HG03558 (cell line): ENCODE data around the gene CNN3.
"Not testable (repeated sequence)": the region's sequence is repeated elsewhere in the genome, so short reads cannot be mapped to it uniquely, and the experiment has no call there.

Experiments used
- ATAC-seq: cut with Tn5 transposase; IDR thresholded peaks from one replicate; pipeline ENCODE4 v1.9.1; 2021; ENCODE audit warnings: moderate number of reproducible peaks; ENCODE audit not compliant: unreplicated experiment; ENCODE audit errors: extremely low read depth

The CNN3 gene

DNA sequence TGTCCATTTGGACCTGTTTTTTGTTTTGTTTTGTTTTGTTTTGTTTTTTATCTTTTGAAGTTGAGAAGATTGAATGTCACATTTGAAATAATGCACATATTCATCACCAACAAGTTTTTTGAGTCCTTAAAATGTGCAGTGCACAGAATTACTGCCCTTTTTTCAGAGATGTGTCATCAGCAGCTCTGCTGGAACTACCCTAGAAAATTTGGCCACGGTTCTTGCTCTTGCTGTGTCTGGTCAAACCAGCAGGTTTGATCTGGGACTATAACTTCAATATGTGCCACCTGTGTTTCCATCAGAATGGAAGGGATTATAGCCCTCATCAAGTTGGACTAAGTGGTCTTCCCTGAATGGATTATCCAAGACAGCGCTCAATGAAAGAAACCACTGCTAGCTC is 24.1 kb upstream of the CNN3 start:
- ATAC-seq, result no peak

DNA sequence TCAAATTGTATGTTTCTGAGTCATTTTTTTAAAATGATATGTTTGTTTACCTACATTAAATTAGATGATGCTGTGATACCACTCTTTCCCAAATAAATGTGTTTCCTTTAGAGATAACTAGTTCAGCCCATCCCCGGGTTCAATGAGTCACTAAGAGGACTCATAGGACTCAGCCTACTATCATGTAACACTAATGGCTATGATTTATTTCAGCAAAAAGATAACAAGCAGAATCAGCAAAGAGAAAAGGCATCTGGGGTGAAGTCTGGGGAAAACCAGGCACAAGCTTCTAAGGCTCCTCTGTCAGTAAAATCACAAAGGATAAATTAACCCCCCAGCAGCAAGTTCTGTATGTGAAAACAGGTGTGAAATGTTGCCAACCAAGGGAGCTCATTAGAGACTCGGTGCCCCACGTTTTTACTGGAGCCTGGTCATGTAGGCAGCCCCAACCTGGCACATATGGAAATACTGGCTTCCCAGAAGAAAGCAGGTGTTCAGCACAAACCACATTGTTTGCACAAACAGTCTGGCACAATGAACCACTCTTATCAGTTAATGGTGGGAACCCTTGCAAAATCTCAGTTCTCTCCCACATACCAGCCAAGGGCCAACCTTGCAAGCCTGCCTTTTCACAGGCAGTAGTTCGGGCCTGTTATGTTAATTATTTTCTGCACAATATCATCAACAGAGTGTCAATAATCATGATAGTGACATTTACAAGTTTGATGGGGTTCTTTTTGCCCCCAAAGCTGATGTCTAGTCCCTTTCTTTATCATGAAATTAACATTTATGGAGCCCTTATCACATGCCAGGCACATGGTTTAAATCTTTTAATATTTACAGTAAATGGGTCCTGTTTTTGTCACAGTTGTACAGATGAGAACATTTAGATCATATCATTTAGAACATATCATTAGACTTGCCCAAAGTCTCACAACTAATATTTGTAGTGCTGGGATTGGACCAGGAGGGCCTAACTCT is 23.1 kb upstream of the CNN3 start:
- no peak for ATAC-seq

DNA sequence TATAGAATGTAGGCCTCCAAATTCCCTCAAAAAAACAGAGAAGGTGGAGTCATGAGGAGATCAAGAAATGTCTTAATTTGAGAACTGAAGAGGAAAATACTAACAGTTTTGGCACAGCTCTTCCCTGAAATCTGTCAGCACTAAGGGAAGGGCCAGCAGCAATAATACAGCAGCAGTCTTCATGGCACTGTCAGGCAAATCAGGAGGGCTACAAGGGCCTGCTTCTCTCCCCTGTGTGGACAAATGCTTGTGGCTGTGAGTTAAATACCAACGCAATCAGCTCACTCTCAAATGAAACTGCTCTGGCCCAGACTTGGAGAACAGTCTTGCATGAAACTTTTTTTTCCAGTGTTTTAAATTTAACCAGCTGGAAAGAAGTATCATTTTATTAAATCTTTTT is 20.5 kb upstream of the CNN3 start:
- no peak for ATAC-seq

DNA sequence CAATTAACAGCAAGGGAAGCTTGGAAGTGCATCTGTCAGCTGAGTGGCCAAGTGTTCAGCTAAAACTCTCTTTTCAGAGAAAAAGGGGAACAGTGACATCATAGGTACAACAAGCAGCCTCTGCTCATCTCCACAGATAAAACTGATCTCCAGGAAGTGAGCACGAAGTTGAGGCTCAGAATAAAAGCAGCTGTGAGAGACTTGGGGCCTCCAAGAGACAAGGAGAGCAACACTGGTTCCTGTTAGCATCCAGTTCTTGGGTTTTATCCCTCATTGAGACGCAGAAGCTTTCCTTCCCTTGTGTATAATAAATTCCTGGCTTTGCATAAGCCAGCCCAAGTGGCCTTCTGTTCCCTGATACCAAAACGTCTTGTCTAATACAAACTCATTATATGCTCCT is 20.0 kb upstream of the CNN3 start:
- no peak for ATAC-seq

DNA sequence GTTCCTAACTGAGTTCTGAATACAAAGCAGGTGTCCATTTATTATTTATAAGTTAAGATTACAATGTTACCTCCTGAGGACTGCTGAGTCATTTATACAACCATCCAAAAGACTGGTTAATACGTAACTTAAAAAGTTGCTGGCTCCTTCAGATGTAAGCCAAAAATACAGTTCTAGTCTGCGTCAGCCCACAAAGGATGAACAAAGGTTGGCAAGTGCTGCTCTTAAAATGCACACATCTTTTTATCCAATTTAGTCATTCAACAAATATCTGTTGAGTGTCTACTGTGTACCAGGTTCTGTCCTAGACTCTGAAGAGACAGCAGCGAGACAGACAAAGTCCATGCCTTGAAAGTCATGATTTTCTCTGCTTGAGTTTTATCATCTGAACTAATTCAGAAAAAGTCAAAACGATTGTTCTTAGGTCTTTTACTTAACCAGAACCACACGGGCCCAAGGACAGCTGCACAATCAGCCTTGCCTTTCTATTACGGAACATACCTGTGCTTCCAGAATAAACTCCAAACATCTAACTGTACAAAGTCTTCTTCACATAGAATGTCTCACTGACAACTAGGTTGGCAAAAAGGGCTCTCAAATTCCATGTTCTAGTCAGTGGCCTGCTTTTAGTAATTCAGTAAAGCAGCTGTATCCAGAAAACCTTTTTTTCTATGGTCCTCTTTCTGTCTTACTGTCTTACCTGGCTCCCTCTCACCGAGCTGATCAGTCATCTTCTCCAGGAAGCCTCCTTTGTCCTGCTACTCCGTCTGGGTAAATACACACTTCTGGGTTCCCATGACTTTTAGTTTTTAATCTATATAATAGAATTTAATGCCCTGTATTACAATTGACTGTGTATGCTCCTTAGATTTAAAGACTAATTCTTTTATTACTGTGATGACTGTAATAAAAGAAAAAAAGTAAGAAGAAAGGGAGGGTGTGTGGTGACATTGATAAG is 15.5 kb upstream of the CNN3 start:
- ATAC-seq, result no peak

DNA sequence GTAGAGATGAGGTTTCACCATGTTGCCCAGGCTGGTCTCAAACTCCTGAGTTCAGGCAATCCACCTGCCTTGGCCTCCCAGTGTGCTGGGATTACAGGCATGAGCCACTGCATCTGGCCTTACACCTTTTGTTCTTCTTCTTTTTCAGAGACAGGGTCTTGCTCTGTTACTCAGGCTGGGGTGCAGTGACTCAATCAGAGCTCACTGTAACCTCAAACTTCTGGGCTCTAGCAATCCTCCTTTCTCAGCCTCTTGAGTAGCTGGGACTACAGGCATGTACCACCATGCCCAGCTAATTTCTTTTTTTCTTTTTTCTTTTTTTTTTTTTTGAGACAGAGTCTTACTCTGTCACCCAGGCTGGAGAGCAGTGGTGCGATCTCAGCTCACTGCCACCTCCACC is 14.6 kb upstream of the CNN3 start:
- ATAC-seq, result not testable (repeated sequence)

DNA sequence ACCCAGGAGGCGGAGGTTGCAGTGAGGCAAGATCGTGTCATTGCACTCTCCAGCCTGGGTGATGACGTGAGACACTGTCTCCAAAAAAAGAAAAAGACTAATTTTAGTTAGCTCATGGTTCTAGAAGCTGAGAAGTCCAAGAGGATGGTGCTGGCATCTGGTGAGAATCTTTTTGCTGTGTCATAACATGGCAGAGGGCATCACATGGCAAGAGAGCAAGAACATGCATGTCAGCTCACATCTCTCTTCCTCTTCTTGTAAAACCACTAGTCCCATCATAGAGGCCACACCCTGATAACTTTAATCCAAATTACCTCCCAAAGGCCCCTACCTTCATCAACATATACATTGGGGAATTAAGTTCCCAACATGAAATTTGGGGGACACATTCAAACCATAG is 13.8 kb upstream of the CNN3 start:
- no peak for ATAC-seq

DNA sequence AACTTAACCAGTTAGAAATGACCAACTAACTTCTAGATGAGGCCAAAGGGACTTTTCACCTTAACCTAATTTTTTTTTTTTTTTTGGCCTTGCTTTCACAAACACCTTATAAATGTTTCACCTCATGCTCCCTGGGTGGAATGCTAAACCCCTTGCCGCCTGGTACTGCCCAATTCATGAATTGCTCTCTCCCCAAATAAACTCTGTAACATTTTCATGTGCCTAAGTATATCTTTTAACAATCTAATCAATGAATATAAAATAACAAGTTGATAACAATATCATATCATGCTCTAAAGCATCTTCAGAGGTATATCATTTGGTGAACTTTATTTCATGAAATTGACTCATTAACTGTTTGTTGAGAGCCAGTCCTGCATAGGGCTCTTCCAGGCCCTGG is 10.9 kb upstream of the CNN3 start:
- ATAC-seq, result no peak

DNA sequence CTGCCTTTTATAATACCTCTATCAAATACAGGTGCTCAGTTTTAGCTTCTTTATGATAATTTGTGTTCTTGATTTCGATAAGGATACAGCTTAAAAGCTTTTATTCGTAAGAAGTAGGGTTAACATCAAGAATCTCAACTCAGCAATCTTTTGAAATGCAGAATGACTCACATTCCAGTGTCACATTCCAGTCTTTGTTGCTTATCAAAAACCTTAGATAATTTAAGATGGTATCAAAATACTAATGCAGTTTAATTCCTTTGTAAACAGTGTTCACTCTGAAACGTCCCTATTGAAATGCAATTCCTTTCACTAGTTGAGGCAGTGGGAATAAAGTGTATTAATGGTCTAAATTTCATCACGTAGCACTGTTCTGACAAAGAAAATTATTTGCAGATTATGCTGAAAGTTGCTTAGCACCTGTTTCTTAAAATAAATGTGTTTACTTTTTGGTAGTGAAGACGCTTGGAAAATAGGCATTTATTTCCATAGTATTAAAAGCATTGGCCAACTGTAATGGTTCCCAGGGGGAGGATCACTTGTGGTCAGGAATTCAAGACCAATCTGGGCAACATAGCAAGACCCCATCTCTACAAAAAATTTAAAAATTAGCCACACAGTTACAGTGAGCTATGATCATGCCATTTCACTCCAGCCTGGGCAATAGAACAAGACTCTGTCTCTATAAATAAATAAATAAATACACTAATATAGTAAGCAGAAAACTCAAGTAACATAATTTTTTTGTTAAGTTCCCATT is 10.1 kb upstream of the CNN3 start:
- no peak for ATAC-seq

DNA sequence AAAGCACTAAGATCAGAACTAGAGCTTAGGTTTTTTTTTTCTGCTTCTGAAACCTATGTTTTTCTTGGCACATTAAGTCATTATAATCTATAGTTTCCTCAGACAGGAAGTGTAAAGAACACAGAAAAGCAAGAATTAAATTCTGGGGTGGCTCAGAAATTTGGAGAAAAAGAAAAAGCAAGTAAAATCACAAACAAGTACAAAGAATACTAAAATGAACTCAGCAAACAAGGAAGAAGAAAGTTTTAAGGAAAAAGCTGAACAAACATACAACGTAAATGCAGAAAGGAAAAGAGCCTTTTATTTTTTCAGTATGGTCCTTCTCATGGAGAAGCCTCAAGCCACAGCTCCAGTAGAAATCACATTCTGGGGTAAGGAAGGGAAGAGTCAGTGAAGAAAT is 8.6 kb upstream of the CNN3 start:
- ATAC-seq, result no peak

DNA sequence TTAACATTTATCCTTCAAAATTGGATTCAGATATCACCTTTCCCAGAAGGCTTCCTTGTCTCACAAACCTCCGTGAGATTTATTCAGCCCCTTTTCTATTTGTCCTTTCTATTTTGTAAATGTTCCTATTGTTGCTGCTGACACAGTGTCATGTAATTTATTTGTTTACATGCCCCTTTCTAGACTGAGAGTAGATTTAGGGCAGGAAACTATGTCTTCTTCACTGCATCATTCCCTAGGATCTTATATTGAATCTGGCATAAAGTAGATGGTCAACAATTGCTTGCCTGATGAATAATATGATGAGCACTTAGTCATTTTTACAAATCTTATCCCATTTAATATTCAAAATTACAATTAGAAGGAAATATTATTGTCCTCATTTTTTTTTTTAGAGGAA is 8.1 kb upstream of the CNN3 start:
- no peak for ATAC-seq

DNA sequence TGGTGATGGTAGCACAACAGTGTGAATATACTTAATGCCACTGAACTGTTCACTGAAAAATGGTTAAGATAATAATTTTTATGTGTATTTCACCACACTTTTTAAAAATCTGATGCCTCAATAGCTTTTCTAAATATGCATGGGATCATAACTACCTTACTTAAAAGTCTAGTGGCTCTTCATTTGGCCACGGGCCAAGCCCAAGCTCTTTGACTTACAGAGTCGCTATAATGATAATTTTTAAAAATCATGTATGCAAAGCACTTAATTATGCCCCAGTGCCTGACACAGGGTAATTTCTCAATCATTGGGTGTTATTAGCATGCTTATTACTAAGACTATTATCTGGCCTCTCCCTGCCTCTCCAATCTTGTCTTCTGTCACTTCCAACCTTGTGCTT is 7.6 kb upstream of the CNN3 start:
- ATAC-seq, result no peak

DNA sequence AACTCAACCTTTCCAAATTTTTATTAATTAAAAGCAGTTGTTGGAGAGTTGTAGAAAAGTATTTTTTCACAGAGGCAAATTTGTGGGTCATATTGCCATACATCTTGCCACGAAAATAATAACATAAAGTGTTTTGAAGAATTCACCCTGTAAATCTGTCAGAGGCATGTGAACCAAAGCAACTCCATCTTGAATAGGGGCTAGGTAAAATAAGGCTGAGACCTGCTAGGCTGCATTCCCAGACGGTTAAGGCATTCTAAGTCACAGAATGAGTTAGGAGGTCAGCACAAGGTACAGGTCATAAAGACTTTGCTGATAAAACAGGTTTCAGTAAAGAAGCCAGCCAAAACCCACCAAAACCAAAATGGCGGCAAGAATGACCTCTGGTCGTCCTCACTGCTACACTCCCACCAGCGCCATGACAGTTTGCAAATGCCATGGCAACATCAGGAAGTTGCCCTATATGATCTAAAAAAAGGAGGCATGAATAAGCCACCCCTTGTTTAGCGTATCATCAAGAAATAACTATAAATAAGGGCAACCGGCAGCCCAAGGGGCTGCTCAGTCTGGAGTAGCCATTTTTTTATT is 4.4 kb upstream of the CNN3 start:
- ATAC-seq, result no peak

DNA sequence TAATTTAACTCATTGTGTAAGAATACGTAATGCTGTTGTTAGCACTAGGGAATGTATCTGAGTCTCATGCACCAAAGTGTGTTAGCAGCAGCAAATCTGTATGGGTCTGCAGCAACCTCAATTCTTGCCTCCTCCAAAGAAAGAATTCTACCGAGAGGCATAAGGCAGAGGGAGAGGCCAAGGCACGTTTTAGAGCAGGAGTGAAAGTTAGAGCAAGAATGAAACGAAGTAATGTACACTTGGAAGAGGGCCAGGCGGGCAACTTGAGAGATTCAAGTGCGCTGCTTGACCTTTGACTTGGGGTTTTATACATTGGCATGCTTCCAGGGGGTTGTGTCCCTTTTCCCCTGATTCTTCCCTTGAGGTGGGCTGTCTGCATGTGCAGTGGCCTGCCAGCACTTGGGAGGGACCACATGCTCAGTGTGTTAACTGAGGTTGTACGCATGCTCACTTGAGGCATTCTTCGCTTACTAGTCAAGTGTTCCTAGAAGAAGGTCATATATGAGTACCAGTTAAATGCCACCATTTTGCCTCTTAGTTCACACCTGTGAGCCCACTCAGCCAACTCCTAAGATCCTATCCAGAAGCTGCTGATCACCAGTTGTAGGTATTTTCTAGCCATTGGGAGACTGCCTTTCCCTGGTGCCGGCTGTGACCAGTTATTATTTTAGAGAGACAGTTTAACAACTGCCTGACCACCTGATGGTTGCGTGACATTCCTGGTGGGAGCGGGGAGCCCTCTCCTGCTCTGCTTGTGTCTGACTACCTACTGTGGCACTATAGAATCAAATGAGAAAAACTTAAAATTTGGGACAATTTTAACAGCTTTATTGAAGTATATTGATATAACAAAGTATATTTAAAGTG is 2.7 kb upstream of the CNN3 start:
- ATAC-seq, result no peak

DNA sequence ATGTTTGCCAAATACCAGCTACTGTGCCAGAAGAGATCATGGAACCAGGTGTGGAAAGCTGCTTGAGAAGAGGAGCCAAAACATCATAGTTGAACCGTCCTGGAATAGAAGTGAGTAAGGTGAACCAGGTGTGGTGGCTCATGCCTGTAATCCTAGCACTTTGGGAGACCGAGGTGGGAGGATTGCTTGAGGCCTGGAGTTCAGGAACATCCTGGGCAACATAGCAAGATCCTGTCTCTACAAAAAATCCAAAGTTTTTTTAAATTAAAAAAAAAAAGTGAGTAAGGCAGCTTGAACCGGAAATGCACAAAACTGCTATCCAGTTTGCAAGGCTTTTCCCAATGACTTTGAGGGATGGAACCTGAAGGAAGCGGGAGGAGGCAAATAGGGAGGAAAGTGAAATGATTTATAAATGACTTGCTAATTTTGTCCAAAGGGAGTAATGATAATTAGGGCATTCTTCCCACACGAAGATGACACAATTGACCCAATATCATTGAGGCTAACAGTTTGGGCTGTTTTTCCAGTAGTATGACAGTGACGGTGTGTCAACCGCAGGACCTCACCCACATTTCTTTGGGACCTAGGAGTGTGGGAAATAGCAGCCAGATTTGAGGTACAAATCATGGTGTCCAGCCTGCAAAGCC is 1.5 kb upstream of the CNN3 start:
- no peak for ATAC-seq

DNA sequence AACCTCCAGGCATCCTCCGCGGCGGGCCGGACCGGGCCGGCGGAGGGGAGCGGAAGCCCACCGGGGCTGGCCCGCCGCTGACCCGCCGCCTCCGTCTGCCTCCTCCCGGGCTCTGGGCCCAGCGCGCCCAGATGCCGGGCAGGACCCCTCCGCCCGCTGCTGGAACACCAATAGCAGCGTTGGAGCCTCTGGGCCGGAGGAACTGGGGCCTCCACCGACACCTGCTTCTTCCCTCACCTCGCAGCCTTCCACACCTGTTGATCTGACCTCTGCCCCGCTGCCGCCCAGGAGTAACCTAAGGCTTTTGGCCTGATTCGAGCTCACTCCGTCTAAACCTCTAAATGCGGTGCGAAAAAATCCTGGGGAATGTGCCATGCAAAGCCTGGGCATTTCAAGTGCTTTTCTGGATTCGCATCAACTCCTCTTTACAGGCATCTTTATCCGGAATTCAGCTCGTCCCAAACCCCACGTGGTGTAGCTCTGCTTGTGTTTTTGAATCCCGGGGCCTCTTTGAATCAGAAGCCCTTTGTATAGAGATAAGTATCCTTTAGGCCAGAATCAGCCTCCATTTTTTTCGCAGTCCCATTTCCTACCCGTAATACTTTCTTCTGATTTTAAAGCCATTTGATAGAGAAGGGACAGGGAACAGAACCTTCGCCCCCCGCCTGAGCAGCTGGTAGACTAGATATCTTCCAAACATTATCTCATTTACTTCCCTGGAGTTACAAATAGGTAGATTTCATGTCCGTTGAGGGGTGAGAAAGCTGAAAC is 680 bp upstream of the CNN3 start:
- no peak for ATAC-seq

DNA sequence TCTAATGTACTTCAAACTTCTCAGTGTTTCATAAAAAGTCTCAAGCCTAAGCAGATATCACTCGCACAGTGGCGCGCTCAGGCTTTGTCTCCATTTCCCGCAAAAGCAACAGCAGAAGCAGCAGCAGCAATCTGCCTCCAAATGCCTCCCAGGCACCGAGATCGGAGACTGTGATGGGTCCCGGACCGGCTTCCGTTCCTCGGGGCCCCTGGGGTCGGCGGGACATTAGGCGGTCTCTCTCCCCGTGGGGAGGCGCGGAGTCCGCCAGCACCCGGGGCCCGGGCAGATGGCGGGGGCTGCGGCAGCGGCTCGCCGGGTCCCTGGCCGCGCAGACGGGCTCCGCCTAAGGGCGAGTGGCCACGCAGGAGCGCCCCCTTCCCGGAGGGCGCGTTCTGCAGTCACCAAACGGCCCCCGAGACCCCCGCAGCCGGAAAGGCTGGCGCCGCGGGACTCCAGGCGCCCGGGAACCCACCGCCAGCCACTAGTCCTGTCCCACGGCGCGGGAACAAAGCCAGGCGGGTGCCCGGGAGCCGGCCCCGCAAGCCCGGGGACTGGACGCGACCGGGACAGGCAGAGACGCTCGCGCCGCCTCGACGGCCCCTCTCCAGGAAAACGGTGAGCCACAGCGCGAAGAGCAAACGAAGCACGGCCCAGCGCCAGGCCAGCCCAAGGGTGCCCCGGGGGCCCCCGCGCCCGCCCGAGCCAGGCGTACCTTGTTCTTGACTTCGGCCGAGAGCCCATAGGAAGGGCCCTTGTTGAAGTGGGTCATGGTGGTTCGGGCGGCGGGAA is 590 bp downstream of the CNN3 start:
- no peak for ATAC-seq
